H1 (cell line): ENCODE results near the gene ARFGAP3. TPM values are rescaled to one million over a fixed set of nuclear protein-coding genes. Genes with fewer than 3 reads are reported as not detected.

ENCODE experiments used
- CTCF ChIA-PET: fragments of 300-600 bp; sonication (Branson Sonifier 250); formaldehyde crosslinking; loops from one replicate; lab custom pipeline; 2021; ENCODE audit not compliant: partially characterized antibody; lab: Charles Lee
- POLR2A ChIA-PET: fragments of 300-600 bp; sonication (Branson Sonifier 250); formaldehyde crosslinking; loops from one replicate; lab custom pipeline; 2021; ENCODE audit warnings: inconsistent platforms; ENCODE audit not compliant: partially characterized antibody; lab: Charles Lee
- DNase-seq, 2 experiments: peaks; one replicate each; pipeline versions ENCODE4 v3.0.0 to v3.0.0-alpha.2; 2010 to 2022; ENCODE audit warnings: low spot score in 2 of 2, low read depth in 1 of 2, mixed read lengths in 1 of 2
- FAIRE-seq: peaks from 2 replicates; lab custom pipeline; 2011; peaks lifted over from hg19 to GRCh38; lab: Jason Lieb, UNC
- H2AFZ ChIP-seq: 2 replicates; pipeline ENCODE4 v1.8.1; 2012; ENCODE audit warnings: low read length, inconsistent platforms
- H2AK5ac ChIP-seq: 2 replicates; pipeline ENCODE4 v1.6.1; 2013; ENCODE audit warnings: low read depth, low read length
- H2BK120ac ChIP-seq: replicated peaks from 2 replicates; pipeline ENCODE3; 2013; ENCODE audit warnings: low read depth, low read length, inconsistent platforms
- H2BK12ac ChIP-seq: 2 replicates; pipeline ENCODE4 v1.6.1; 2013; ENCODE audit warnings: low read depth, low read length
- H2BK15ac ChIP-seq: 2 replicates; pipeline ENCODE4 v1.6.1; 2013; ENCODE audit warnings: low read length
- H2BK20ac ChIP-seq: 2 replicates; pipeline ENCODE4 v1.6.1; 2013; ENCODE audit warnings: low read length
- H2BK5ac ChIP-seq: 2 replicates; pipeline ENCODE4 v1.6.1; 2013; ENCODE audit warnings: low read depth, low read length
- H3K14ac ChIP-seq: 2 replicates; pipeline ENCODE4 v1.6.1; 2013; ENCODE audit warnings: inconsistent platforms; ENCODE audit not compliant: insufficient read length
- H3K18ac ChIP-seq: 2 replicates; pipeline ENCODE4 v1.6.1; 2013; ENCODE audit warnings: low read length; ENCODE audit errors: extremely low read depth
- H3K23ac ChIP-seq: 2 replicates; pipeline ENCODE4 v1.6.1; 2013; ENCODE audit warnings: inconsistent platforms; ENCODE audit not compliant: insufficient read length
- H3K23me2 ChIP-seq: 2 replicates; pipeline ENCODE4 v1.6.1; 2013; ENCODE audit warnings: low read depth, low read length
- H3K27ac ChIP-seq: 2 replicates; pipeline ENCODE4 v1.6.1; 2011; ENCODE audit warnings: low read depth, low read length, inconsistent platforms
- H3K27me3 ChIP-seq, 4 experiments: replicated peaks in 1 of 4; 1 replicate in 1 of 4; 2 replicates in 3 of 4; pipeline versions ENCODE4 v1.6.1 to v1.8.1; 2011 to 2013; ENCODE audit warnings: low read length in 3 of 4, mild to moderate bottlenecking in 3 of 4, inconsistent platforms in 2 of 4, mixed read lengths in 2 of 4, moderate library complexity in 1 of 4; ENCODE audit not compliant: control insufficient read depth in 3 of 4, insufficient read depth in 3 of 4; ENCODE audit errors: extremely low read depth in 1 of 4
- H3K36me3 ChIP-seq, 4 experiments: 2 replicates each; pipeline versions ENCODE4 v1.6.1 to v1.8.1; 2011 to 2013; ENCODE audit warnings: mild to moderate bottlenecking in 4 of 4, low read length in 3 of 4, moderate library complexity in 2 of 4, control low read depth in 1 of 4, inconsistent platforms in 1 of 4; ENCODE audit not compliant: insufficient read depth in 4 of 4, control insufficient read depth in 2 of 4
- H3K4ac ChIP-seq: replicated peaks from 2 replicates; pipeline ENCODE3; 2013; ENCODE audit warnings: low read length, low read depth, mixed read lengths, inconsistent platforms; ENCODE audit not compliant: insufficient read length
- H3K4me1 ChIP-seq, 4 experiments: replicated peaks in 1 of 4; 1 replicate in 1 of 4; 2 replicates in 3 of 4; pipeline versions ENCODE4 v1.6.1 to v1.8.1; 2011 to 2013; ENCODE audit warnings: low read length in 3 of 4, inconsistent platforms in 2 of 4, mixed read lengths in 1 of 4; ENCODE audit not compliant: insufficient read depth in 4 of 4, control insufficient read depth in 3 of 4
- H3K4me2 ChIP-seq, 2 experiments: 2 replicates each; pipeline versions ENCODE4 v1.6.1 to v1.8.1; 2011 to 2013; ENCODE audit warnings: low read depth in 2 of 2, low read length in 2 of 2, control low read depth in 1 of 2, inconsistent platforms in 1 of 2, mild to moderate bottlenecking in 1 of 2; ENCODE audit not compliant: insufficient read depth in 1 of 2
- H3K4me3 ChIP-seq, 4 experiments: fragments of 200-600, 300-600 bp in 1 of 4; sonication (generic), shearing (Covaris generic), sonication (Bioruptor Twin) in 1 of 4; 2 replicates each; pipeline versions ENCODE4 v1.5.1 to v1.8.1; 2011 to 2016; ENCODE audit warnings: low read length in 4 of 4, low read depth in 3 of 4, control low read depth in 2 of 4, inconsistent platforms in 2 of 4, mild to moderate bottlenecking in 2 of 4, mixed read lengths in 1 of 4, moderate library complexity in 1 of 4; ENCODE audit not compliant: insufficient read depth in 2 of 4; ENCODE audit errors: extremely low read depth in 1 of 4
- H3K56ac ChIP-seq: replicated peaks from 2 replicates; pipeline ENCODE3; 2013; ENCODE audit warnings: low read depth, mild to moderate bottlenecking, mixed read lengths, low read length, inconsistent platforms; ENCODE audit not compliant: insufficient read length
- H3K79me1 ChIP-seq: 2 replicates; pipeline ENCODE4 v1.6.1; 2013; ENCODE audit warnings: low read depth, low read length, control low read depth
- H3K79me2 ChIP-seq, 2 experiments: 2 replicates each; pipeline versions ENCODE4 v1.6.1 to v1.8.1; 2012 to 2013; ENCODE audit warnings: low read length in 2 of 2, mild to moderate bottlenecking in 2 of 2, inconsistent platforms in 1 of 2; ENCODE audit not compliant: insufficient read depth in 2 of 2, control insufficient read depth in 1 of 2
- H3K9ac ChIP-seq, 4 experiments: replicated peaks in 1 of 4; 1 replicate in 1 of 4; 2 replicates in 3 of 4; pipeline versions ENCODE4 v1.6.1 to v1.8.1; 2011 to 2013; ENCODE audit warnings: low read depth in 3 of 4, low read length in 3 of 4, control low read depth in 2 of 4, mild to moderate bottlenecking in 2 of 4, moderate library complexity in 2 of 4, inconsistent platforms in 1 of 4; ENCODE audit errors: extremely low read depth in 1 of 4
- H3K9me3 ChIP-seq, 2 experiments: 2 replicates each; pipeline versions ENCODE4 v1.6.1 to v1.8.1; 2012 to 2013; ENCODE audit warnings: mild to moderate bottlenecking in 2 of 2, moderate library complexity in 2 of 2, control low read depth in 1 of 2, inconsistent platforms in 1 of 2, low read depth in 1 of 2, low read length in 1 of 2, mixed read lengths in 1 of 2; ENCODE audit not compliant: insufficient read depth in 2 of 2
- H4K20me1 ChIP-seq, 2 experiments: replicated peaks in 1 of 2; 2 replicates each; pipeline versions ENCODE3 to v1.8.1; 2011 to 2013; ENCODE audit warnings: inconsistent platforms in 2 of 2, low read length in 2 of 2, mild to moderate bottlenecking in 1 of 2; ENCODE audit not compliant: insufficient read depth in 2 of 2, control insufficient read depth in 1 of 2
- H4K5ac ChIP-seq: 2 replicates; pipeline ENCODE4 v1.6.1; 2013; ENCODE audit warnings: low read length, low read depth, mixed read lengths, inconsistent platforms; ENCODE audit not compliant: insufficient read length
- H4K8ac ChIP-seq: 2 replicates; pipeline ENCODE4 v1.8.0; 2013; ENCODE audit warnings: mild to moderate bottlenecking, moderate library complexity, low read length, inconsistent platforms; ENCODE audit not compliant: insufficient read depth; ENCODE audit errors: extremely low read depth
- H4K91ac ChIP-seq: replicated peaks from 2 replicates; pipeline ENCODE3; 2013; ENCODE audit warnings: low read length, mixed read lengths, inconsistent platforms; ENCODE audit not compliant: insufficient read length
- CHD2 ChIP-seq: IDR thresholded peaks from 2 replicates; pipeline ENCODE4 v1.6.1; 2012; ENCODE audit warnings: low read length, improper control_type of control experiment
- EP300 ChIP-seq, 2 experiments: IDR thresholded peaks; 1 replicate in 1 of 2; 2 replicates in 1 of 2; pipeline ENCODE4 v1.6.1; 2011 to 2012; ENCODE audit warnings: low read depth in 2 of 2, low read length in 2 of 2, mild to moderate bottlenecking in 2 of 2, borderline replicate concordance in 1 of 2, inconsistent platforms in 1 of 2, moderate library complexity in 1 of 2
- HDAC6 ChIP-seq: IDR thresholded peaks from one replicate; pipeline ENCODE4 v1.7.1; 2012; ENCODE audit warnings: low read depth, mild to moderate bottlenecking, inconsistent platforms, low read length, moderate library complexity
- RXRA ChIP-seq: IDR thresholded peaks from 2 replicates; pipeline ENCODE4 v1.6.1; 2011; ENCODE audit warnings: low read depth, mild to moderate bottlenecking, low read length, moderate library complexity; ENCODE audit not compliant: insufficient read depth
- SIX5 ChIP-seq: IDR thresholded peaks from 2 replicates; pipeline ENCODE4 v1.6.1; 2011; ENCODE audit warnings: mild to moderate bottlenecking, low read depth, low read length
- SUZ12 ChIP-seq: fragments of 200-600 bp; sonication (generic); IDR thresholded peaks from 2 replicates; pipeline ENCODE4 v1.6.1; 2012; ENCODE audit warnings: mild to moderate bottlenecking, inconsistent platforms, low read length, moderate library complexity, mixed read lengths
- WGBS, 2 experiments: shearing (Covaris generic) in 1 of 2; methylation state at CpG; one replicate each; pipeline versions ENCODE4 v1.1.6 to v1.1.7; 2013 to 2015; ENCODE audit warnings: low lambda C conversion rate in 2 of 2, mixed read lengths in 2 of 2, inconsistent platforms in 1 of 2, low coverage in 1 of 2, missing lambda C conversion rate in 1 of 2; ENCODE audit not compliant: insufficient replicate concordance in 2 of 2, insufficient coverage in 1 of 2, insufficient read length in 1 of 2; ENCODE audit errors: extremely low coverage in 1 of 2, missing lambda C conversion rate in 1 of 2; 5-methylcytosine and 5-hydroxymethylcytosine counted together
- polyA plus RNA-seq, 7 experiments: library from polyadenylated mRNA; depleted of rRNA in 3 of 7; stranded (reverse) in 5 of 7; unstranded in 2 of 7; fragments of >200 nt in 5 of 7; fragments of 200-250 nt in 2 of 7; gene quantifications; 1 replicate in 5 of 7; 2 replicates in 1 of 7; 4 replicates in 1 of 7; pipeline versions ENCODE4 v1.2.1 to v1.2.3, GENCODE V29; 2011 to 2013; ENCODE audit warnings: missing spikeins in 2 of 7, mixed read lengths in 2 of 7
- total RNA-seq: library from RNA; stranded (reverse); fragmentation: NEBNext Ultra II Directional; extraction: Animal tissue kit (Norgen Biotek cat#: 25700); gene quantifications from 2 replicates; pipeline ENCODE4 v1.2.1, GENCODE V29; 2021

ARFGAP3 gene
- total and polyA plus RNA-seq, 2 of the 8 experiments (the other 6 are each of a cell fraction or from before 2014, with no cell fraction given) = 9.7 to 16.0 TPM

- POLR2A ChIA-PET = interaction anchor here (2.0 kb wide), 1 partner anchor 182 kb away, joined by 6 read pairs; the partner anchor contains the start of gene POLDIP3
- 87% methylated on average over 5 of the region's 5 CpGs; no CpG with 5 or more reads in 1 of the 2 experiments for WGBS, 2 experiments
- TF ChIP-seq RXRA (no peak), SUZ12 (no peak), EP300 (IDR thresholded peaks at IDR 0.05; ENCODE audit: borderline replicate concordance in 1 of 2, low read depth in 2 of 2, low read length in 2 of 2) (no peak), SIX5 (no peak), CHD2 (no peak), HDAC6 (no peak)
These were observed 60.1 kb downstream of the ARFGAP3 start for GRCh38 chr22:42797011-42797410.

More at GRCh38 chr22:42797011-42797410, 60.1 kb downstream of the ARFGAP3 start:
- Histone ChIP-seq H3K79me1 (no peaks in the 10 kb centered on the region), H2BK20ac (no peak overlapping the region), H3K4me3 (no peak overlapping the region), H3K79me2 (no peaks in the 10 kb centered on the region), H2BK5ac (no peak overlapping the region), H2AK5ac (no peak overlapping the region), H3K9ac (no peak overlapping the region), H3K4me1 (peaks cover 0 to 2% (median 0%) of the 10 kb centered on the region in 4 experiments; a peak in 2 of 7 replicates), H2AFZ (no peak overlapping the region), H2BK12ac (no peak overlapping the region), H3K27ac (no peak overlapping the region), H4K8ac (no peak overlapping the region), H3K27me3 (no peaks in the 10 kb centered on the region; a peak in 1 of 7 replicates), H4K20me1 (no peaks in the 10 kb centered on the region), H3K9me3 (no peaks in the 10 kb centered on the region), H3K18ac (no peak overlapping the region), H4K5ac (no peak overlapping the region), H3K36me3 (no peaks in the 10 kb centered on the region), H3K23me2 (no peaks in the 10 kb centered on the region), H3K23ac (no peak overlapping the region), H3K4me2 (no peak overlapping the region), H2BK120ac (no peak overlapping the region), H2BK15ac (no peak overlapping the region), H4K91ac (no peak overlapping the region), H3K4ac (no peak overlapping the region), H3K56ac (no peak overlapping the region), H3K14ac (no peak overlapping the region)
- DNase-seq (no peak), FAIRE-seq (no peak)
- CTCF ChIA-PET = interaction anchor here (1.0 to 2.4 kb wide), 5 partner anchors 13 to 175 kb away, joined by 3 to 7 read pairs (median 5); no protein-coding TSS in a partner anchor
